Right lung (tissue), 10 donors: ENCODE data around the gene PSMA6. TPM values are rescaled to one million over a fixed set of nuclear protein-coding genes. Genes with fewer than 3 reads are reported as not detected.
"Not testable (repeated sequence)": the region's sequence is repeated elsewhere in the genome, so short reads cannot be mapped to it uniquely, and the experiment has no call there.

Source experiments
- DNase-seq, 2 donors: peaks; one replicate each; pipeline ENCODE4 v3.0.0-alpha.2; 2013
- long read RNA-seq, 8 donors: transcript quantifications; one replicate each; lab custom pipeline, GENCODE V29; 2026
- polyA plus RNA-seq, 5 donors: library from polyadenylated mRNA; unstranded; fragments of 120-200 nt; gene quantifications; one replicate each; pipeline versions ENCODE4 v1.2.1 to v1.2.3, GENCODE V29; 2013; ENCODE audit warnings: inconsistent platforms in 1 of 5, low replicate concordance in 1 of 5; ENCODE audit not compliant: insufficient read length in 5 of 5, insufficient read depth in 1 of 5

Gene PSMA6
- 100 to 1,000 TPM; 150 to 191 (median 176) TPM for polyA plus RNA-seq
- long read RNA-seq, donor 1, full-length matches to known transcripts: 136 of 141 reads
- long read RNA-seq, donor 1, partial matches to known transcripts: 0 of 141 reads
- long read RNA-seq, donor 1, other reads (novel, unspliced or antisense): 5 of 141 reads
- long read RNA-seq, donor 2, full-length matches to known transcripts: 93 of 93 reads
- long read RNA-seq, donor 2, partial matches to known transcripts: 0 of 93 reads
- long read RNA-seq, donor 2, other reads (novel, unspliced or antisense): 0 of 93 reads
- long read RNA-seq, donor 3, full-length matches to known transcripts: 125 of 132 reads
- long read RNA-seq, donor 3, partial matches to known transcripts: 7 of 132 reads
- long read RNA-seq, donor 3, other reads (novel, unspliced or antisense): 0 of 132 reads
- long read RNA-seq, donor 4, full-length matches to known transcripts: 54 of 54 reads
- long read RNA-seq, donor 4, partial matches to known transcripts: 0 of 54 reads
- long read RNA-seq, donor 4, other reads (novel, unspliced or antisense): 0 of 54 reads
- long read RNA-seq, donor 5, full-length matches to known transcripts: 168 of 174 reads
- long read RNA-seq, donor 5, partial matches to known transcripts: 6 of 174 reads
- long read RNA-seq, donor 5, other reads (novel, unspliced or antisense): 0 of 174 reads
- long read RNA-seq, donor 6, full-length matches to known transcripts: 123 of 142 reads
- long read RNA-seq, donor 6, partial matches to known transcripts: 19 of 142 reads
- long read RNA-seq, donor 6, other reads (novel, unspliced or antisense): 0 of 142 reads
- long read RNA-seq, donor 7, full-length matches to known transcripts: 123 of 123 reads
- long read RNA-seq, donor 7, partial matches to known transcripts: 0 of 123 reads
- long read RNA-seq, donor 7, other reads (novel, unspliced or antisense): 0 of 123 reads
- long read RNA-seq, donor 8, full-length matches to known transcripts: 52 of 57 reads
- long read RNA-seq, donor 8, partial matches to known transcripts: 5 of 57 reads
- long read RNA-seq, donor 8, other reads (novel, unspliced or antisense): 0 of 57 reads

DNA sequence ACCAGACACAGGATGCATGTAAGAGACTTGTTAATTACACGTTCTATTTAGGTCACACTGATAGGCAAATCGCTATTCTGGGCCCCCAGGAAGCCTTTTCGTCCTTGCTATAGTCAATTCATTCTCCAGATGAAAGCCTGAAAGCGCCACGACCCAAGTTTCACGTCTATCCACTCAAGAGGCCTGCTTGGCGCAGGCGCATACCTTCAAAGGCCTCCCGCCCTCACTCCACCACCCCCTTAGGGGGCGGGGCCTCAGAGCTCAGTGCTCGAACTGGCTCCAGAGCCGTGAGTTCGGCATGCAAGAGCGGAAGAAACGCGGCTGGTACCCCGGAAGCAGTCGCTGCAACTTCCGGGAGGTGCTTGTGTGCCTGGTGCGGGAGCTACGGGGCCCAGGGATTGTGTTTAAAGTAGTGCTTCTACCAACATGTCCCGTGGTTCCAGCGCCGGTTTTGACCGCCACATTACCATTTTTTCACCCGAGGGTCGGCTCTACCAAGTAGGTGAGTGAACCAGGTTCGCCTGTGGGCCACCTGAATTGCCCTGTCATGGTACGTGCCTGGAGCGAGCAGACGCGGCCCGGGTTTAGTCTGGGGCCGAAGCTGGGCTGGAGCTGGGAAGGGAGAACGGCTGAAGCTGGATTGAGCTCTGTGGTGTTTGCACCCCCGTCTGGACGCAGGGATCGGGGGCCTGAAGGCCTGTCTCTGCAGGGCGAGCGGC lies at the start of gene PSMA6:
Gene PSMA6 (plus strand): TSS at position 332 of the 719 bp plus-strand sequence. CDS start 95 bp downstream, at position 427.
- DNase-seq: peak; percentile 99

- DNase-seq: no peak
These were observed 49.4 kb upstream of the PSMA6 start for GRCh38 chr14:35242599-35243311.

GRCh38 chr14:35243956-35244355 lies 48.2 kb upstream of the PSMA6 start:
- DNase-seq: no peak

GRCh38 chr14:35244542-35244941 lies 47.6 kb upstream of the PSMA6 start:
- DNase-seq: no peak

DNA sequence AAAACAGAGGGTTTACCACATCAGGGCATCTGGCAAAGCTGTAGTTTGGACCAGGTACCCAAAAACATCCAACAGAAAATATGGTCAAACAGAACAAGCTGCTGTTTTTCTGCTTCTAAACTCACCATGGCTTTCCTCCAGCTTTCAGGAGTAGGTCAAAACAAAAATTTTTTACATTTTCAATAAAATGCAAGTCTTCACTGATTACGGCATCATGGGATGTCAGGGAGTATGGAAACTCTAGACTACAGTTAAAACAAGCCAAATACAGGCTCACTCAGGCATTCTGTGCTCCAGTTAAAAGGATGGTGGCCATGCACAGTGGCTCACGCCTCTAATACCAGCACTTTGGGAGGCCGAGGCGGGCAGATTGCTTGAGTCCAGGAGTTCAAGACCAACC lies 47.1 kb upstream of the PSMA6 start:
- no peak for DNase-seq

DNA sequence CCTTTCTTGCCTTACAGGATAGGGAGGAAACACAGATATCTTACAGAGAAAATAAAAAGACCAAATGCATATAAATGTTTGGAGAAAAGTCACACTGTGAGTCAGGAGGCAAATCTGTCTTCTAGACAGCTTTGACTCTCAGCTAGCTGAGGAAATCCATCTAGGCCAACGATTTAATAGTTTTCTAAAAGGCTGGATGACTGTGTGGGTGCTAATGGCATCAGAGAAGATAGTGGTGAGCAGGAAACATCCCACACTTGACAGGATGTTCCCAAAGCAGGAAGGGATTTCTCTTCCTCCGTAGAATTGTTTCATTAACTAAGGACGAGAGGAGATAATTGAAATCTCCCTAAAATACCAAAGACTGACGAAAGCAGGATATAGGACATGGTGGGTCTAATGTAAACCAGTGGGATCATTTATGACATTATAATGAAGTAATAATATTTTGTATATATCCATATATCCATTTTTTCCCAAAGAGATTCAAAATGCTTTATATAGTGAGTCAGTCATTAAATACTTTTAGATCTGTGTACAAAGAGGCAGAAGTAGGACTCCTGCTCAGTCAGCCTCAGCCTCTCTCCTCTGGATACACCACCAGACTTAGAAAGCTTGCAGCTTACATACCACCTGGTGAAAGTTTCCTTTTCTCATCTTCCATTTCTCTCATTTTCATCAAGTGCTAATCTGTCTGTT lies 44.3 kb upstream of the PSMA6 start:
- DNase-seq: no peak

DNA sequence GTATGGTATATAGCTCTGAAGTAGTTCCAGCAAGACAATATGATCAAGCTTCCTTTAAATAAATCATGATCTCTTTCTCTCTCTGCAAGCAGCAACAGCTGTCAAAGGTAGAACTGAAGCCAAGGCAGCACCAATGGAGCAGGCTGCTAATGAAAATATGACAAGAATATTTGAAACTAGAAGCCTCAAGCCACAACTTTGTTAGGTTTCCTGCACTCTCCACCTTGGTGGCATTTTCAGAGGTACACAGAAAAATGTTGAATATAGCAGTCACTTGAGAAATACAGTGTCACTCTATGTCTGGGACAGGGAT lies 43.8 kb upstream of the PSMA6 start:
- DNase-seq: no peak

- no peak for DNase-seq
These were observed 41.9 kb upstream of the PSMA6 start for GRCh38 chr14:35250319-35250718.

DNA sequence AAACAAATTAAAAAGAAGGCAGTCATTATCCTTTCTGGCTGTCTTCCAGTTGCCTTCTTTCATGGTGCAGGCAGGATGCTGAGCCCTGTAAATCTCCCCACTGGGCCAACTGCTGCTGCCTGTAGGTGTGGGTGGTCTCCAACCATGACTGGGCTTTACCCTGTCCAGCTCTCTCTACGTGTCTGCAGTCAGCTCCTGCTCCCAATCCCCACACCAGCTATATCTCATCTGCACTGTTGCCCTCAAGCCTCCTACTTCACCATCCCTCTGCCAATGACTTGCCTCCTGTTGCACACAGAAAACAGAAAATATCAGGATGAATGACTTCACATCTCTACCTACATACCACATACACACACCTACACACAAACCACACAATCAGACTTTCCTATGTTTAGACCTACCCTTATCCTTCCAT lies 39.7 kb upstream of the PSMA6 start:
- DNase-seq: no peak

DNA sequence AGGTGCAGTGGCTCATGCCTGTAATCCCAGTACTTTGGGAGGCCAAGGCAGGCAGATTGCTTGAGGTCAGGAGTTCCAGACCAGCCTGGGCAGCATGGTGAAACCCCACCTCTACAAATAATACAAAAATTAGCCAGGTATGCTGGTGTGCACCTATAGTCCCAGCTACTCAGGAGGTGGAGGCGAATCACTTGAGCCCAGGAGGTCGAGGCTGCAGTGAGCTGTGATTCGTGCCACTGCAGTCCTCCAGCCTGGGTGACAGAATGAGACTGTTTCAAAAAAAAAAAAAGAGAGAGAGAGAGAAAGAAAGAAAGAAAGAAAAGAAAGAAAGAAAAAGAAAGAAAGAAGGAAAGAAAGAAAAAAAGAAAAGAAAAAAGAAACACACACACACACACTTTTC lies 39.1 kb upstream of the PSMA6 start:
- not testable (repeated sequence) for DNase-seq

- not testable (repeated sequence) for DNase-seq
These were observed 38.1 kb upstream of the PSMA6 start for GRCh38 chr14:35254034-35254622.

DNA sequence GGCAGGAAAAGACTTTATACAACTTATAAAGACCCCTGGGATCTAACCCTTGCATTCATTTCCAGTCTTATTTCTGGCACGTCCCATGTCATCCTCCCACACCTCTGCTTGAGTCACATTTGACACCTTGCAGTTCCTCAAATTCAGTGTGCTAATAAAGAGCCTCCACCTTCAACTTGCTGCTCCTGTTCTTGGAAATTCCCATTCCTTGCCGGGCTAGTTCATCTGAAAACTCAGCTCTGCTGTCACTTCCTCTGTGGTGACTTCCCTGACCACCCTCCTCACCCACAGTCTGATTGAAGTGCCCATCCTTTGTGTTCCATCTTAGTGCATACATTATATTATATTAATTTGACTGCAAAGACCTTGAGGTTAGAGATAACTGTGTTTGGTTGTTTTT lies 37.4 kb upstream of the PSMA6 start:
- no peak for DNase-seq

DNA sequence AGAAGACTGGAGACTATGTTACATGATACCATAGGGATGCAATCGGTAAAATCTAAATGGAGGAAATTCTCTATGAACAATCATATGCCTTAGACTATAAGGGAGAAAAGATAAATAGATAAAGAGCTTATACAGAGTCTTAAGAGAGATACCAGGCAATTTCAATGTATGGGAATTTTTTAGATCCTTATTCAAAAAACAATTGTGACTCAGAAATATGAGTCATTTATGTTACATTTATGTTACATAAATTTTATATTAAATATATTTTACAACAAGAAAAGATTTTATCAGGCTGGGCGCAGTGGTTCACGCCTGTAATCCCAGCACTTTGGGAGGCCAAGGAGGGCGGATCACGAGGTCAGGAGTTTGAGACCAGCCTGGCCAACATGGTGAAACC lies 36.5 kb upstream of the PSMA6 start:
- no peak for DNase-seq

DNA sequence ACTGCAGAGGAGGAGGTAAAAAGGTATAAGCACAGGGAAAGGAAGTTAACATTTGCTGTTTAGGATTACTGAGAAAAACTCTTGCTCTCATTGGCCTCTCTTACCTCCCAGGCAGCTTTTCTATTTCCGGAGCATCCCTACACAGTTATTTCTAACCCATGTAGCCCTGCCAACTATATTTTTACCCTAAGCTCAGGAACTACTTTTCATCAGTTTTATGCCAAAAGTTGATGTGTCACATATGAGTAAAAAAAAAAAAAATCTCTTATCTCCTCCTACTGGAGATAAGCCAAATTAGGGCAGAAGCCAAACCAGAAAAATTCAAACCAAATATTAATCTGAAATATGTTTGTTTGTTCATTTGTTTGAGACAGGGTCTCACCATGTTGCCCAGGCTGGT lies 34.4 kb upstream of the PSMA6 start:
- DNase-seq: no peak

GRCh38 chr14:35258420-35258819 lies 33.8 kb upstream of the PSMA6 start:
- DNase-seq: no peak

DNA sequence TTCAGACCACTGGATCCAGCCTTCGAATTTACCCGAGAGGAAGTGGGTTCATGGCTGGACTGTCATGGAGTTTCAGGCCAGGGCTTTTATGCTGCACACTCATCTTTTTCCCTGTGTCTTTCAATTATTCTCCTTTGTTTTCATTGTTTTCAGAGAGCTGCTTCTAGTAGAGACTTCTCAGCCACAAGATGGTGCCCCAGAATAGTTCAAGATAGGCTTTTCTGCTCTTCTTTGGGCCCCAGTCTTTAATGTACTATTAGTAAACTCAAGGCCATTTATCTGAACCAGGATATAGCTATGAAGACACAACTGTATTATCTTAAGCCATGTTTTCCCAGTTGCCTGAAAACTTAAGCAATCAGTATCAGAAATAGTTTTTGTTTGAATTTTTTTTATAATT lies 30.4 kb upstream of the PSMA6 start:
- DNase-seq: no peak

- DNase-seq: no peak
These were observed 29.7 kb upstream of the PSMA6 start for GRCh38 chr14:35262436-35262835.

DNA sequence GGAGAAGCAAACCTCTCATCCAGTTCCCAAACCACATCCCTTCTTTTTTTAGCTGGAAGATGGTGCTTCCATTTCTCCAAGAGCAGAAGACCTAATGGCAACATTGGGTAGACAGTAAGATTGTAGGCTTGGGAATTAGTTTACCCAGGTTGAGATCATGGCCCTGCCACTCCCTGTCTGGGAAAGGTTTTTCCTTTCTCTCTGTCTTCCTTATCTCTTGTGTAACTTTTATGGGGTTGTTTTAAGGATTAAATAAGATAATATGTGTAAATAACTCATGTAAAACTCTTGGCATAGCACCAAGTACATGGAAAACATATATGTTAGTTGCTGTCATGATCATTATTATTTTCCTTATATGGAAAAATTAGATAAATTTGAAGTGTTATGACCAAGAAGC lies 23.2 kb upstream of the PSMA6 start:
- no peak for DNase-seq

- no peak for DNase-seq
These were observed 17.4 kb upstream of the PSMA6 start for GRCh38 chr14:35274805-35275204.

DNA sequence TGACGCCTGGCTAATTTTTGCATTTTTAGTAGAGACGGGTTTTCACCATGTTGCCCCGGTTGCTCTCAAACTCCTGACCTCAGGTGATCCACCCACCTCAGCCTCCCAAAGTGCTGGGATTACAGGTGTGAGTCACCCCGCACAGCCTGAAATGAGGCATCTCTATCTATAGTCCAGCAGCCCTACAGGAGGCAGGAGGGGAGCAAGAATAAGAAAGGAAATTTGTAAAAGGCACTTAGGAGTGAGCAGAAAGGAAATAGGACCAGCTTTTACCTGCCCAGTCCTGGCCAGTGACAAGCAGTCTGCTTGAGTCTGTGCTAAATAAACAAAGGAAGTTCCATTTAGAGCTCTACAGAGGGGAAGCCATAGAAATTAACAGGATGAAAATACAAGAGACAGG lies 15.0 kb upstream of the PSMA6 start:
- DNase-seq: no peak
